Stimulated activated CD8-positive, alpha-beta memory T cell treated with anti-CD3 and anti-CD28 coated beads, Interleukin-15, amount 100 ng/mL, for 1 hour (primary cell): ENCODE results near the gene UGT1A9.
"Not testable (repeated sequence)": the region's sequence is repeated elsewhere in the genome, so short reads cannot be mapped to it uniquely, and the experiment has no call there.

Source experiments
- DNase-seq: peaks from one replicate; pipeline ENCODE4 v3.0.0-alpha.2; 2020; ENCODE audit warnings: low read depth

Gene UGT1A9

DNA sequence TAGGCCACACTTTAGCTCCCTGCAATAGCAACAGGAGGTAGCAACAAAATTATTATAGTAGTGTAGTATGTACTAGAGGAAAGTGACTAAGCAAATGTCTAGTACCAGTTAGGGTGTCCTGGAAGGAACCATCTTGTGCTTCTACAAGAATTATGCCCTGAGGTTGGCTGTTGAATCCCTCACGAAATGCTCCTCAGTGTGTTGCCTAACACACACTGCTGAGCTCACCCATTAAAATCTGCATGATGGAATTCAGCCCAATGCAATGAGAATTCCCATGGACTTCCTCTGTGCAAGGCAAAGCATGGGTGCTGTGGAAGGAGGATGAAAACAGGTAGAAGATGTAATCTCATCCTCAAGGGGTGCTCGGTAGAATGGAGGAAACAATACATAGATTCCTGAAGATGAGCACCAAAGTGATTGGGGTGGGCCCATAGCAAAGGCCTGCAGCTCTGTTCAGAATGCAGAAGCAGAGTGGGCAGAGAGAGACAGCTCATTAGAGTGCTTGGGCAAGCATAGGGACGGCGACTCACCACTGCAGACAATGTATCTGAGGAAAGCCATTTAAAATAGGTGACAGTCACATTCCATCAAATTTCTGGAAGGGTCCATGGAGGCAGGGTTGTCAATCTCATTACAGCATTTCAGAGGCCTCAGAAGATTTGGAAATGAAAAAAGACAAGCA, 8.8 kb downstream of the UGT1A9 start:
- DNase-seq: no peak

- DNase-seq: no peak
Observed at GRCh38 chr2:233681521-233682099, 9.9 kb downstream of the UGT1A9 start, which contains the start of gene UGT1A7. TSS of gene UGT1A7 (plus strand) at chr2:233681901. CDS start at chr2:233681938, 37 bp downstream.

GRCh38 chr2:233684640-233685039, 12.9 kb downstream of the UGT1A9 start:
- DNase-seq: no peak

DNA sequence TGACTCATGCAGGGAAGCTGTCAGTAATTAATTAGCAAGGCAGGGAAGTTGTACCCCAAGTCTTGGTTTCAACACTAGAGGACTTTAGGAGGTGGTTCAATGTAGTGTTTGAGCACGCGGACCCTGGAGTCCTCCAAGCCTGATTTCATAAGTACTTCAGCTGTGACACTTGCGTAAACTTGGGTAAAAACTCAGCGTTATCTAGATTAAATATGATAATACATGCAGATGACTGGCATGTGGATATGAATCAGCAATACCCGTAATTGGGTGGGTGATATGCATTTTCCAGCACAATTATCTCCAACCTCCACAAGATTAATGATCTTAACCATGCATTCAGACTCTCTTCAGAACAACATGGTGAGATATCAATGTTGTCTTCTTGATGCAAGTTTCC, 15.2 kb downstream of the UGT1A9 start:
- DNase-seq: no peak

DNA sequence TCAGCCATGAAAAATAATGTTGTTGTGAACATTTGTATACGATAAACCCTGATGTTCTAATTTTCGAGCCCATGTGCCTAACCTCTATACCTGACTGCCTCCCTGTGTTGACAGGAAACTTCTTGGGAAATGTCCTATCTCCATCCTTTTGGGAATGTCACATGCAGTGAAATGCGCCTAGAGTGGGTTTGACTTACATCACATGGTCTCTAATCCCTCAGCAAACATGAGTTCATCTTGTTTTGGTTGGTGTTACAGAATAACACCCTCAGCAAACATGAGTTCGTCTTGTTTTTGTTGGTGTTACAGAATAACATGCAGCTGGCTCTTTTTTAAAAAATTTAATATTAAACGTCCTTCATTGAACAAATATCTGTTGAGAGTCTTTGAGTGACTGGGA, 16.6 kb downstream of the UGT1A9 start:
- no peak for DNase-seq

GRCh38 chr2:233689031-233689430, 17.3 kb downstream of the UGT1A9 start:
- no peak for DNase-seq

DNA sequence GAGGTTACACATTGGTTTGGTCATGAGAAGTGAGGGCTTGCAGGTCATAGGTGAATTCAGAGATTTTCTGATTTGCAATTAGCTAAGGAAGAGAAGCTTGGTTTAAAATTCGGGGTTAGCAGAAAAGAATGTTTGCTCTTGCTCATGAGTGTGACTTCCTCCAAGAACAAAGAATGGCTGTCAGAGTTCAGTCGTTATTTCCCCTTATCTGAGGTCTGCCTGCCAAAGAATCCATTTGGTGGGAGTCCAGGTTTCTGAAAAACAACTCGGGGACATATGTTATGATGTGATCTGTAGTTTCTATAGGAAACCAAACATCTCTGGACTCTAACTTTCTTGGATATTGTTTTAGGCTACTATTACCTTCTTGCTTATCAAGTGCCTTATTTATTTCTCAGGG, 17.8 kb downstream of the UGT1A9 start:
- DNase-seq: no peak

DNA sequence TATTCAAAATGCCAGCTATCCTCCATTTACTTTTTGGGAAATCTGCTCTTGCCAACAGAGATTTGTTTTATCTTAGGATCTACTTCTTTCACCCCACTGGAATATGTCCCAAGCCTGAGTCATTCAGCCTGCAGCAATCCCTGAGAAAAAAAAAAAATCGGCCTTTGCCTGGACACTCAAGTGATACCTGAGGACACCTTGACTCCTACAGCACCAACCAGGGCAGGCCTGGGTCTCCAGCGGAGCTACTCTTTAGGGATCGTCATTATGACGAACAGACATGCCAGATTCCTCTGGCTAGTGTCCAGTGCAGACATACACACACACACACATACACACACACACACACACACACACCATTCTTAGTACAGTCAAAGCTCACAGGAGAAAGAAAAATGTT, 18.7 kb downstream of the UGT1A9 start:
- no peak for DNase-seq

GRCh38 chr2:233691443-233692433, 20.0 kb downstream of the UGT1A9 start:
- no peak for DNase-seq

- DNase-seq: no peak
Observed at GRCh38 chr2:233692648-233693047, 20.9 kb downstream of the UGT1A9 start, which contains the start of gene UGT1A6. TSS of gene UGT1A6 (plus strand) at chr2:233692890. CDS start at chr2:233693005, 115 bp downstream.

- DNase-seq: no peak
Observed at GRCh38 chr2:233693963-233694362, 22.3 kb downstream of the UGT1A9 start.

DNA sequence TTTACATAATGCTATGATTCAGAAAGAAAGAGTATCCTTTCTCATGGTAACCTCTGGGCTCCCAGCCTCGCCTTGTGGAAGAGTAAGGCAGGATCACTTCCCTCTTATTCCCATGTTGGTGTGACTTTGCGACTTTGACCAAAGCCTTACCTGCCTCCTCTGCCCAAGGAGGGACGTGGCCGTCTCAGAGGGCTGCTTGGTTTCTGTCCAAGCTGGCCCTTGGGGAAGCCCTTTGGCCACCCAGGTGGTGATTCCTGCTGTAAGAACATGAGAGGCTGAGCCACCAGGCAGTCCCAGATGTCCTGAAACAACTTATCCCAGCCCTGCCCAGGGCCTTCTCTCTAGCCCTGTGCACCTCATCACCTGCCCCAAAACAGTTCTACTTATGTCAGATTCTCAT, 27.0 kb downstream of the UGT1A9 start:
- no peak for DNase-seq

GRCh38 chr2:233699424-233700027, 27.8 kb downstream of the UGT1A9 start:
- no peak for DNase-seq

- DNase-seq: no peak
Observed at GRCh38 chr2:233700028-233700635, 28.4 kb downstream of the UGT1A9 start.

- not testable (repeated sequence) for DNase-seq
Observed at GRCh38 chr2:233700842-233701241, 29.1 kb downstream of the UGT1A9 start.

GRCh38 chr2:233702238-233702637, 30.5 kb downstream of the UGT1A9 start:
- no peak for DNase-seq

DNA sequence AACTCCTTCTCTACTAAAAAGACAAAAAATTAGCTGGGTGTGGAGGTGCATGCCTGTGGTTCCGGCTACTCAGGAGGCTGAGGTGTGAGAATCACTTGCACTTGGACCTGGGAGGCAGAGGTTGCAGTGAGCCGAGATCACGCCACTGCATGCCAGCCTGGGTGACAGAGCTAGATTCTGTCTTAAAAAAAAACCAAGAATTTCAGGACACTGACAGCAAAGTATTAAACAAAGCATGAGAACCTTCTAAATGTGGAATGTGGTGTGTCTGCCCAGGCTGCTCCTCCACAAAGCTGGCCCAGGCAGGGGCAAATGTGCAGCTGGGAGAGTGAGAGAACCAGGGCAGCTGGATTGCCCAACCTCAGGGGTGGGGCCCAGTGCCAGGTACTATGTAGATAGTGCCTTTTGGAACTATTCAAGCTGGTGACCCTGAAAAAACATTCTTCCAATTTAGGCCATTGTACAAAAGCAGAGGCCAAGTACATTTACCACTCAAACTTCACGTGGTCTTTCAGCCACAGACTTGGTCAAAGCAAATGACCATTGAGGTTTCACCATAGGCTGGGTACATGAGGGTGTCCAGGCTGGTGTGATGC, 34.3 kb downstream of the UGT1A9 start:
- no peak for DNase-seq

DNA sequence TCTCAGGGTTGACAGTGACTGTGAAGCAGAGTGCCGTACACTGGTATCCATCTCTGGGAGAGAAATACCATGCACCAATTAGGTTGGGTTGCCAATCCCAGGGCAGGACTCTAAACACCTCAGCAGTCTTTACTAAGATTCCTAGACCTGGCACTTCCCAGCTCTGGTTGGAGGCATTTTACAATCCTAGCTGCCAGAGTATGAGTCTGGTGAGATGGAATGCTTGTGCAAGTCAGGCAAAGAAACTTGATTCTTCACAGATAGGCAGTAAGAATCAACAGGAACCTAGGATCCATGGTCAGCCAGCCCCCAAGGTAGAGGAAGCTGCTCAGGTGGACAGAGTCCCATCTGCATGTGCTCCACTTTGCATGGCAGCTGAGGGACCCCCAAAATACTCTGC, 35.0 kb downstream of the UGT1A9 start:
- no peak for DNase-seq

DNA sequence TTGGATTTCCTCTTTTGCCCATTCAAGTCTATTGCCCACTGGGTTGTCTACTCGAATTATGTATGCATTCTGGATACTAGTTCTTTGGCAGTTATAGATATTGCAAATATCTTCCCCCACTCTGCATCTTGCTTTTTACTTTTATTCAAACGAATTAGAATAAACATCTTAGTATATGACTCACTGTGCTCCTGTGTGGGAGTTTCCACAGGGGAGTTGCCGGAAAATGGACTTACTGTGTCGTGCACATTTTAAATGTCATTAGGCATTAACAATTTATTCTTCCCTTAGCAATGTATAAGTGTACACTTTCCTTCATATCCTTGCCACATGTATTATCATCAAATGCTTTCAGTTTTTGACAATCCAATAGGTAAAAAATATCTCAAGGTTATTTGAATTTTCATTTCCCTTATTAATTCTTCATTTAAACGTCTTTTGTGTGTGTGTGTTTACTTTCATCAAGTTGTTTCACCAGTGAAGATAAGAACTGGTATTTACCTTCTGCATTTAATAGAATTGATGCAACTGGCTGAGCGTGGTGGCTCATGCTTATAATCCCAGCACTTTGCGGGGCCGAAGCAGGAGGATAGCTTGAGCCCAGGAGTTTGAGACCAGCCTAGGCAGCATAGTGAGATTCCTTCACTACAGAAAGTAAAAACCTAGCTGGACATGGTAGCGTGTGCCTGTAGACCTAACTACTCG, 36.4 kb downstream of the UGT1A9 start:
- no peak for DNase-seq

DNA sequence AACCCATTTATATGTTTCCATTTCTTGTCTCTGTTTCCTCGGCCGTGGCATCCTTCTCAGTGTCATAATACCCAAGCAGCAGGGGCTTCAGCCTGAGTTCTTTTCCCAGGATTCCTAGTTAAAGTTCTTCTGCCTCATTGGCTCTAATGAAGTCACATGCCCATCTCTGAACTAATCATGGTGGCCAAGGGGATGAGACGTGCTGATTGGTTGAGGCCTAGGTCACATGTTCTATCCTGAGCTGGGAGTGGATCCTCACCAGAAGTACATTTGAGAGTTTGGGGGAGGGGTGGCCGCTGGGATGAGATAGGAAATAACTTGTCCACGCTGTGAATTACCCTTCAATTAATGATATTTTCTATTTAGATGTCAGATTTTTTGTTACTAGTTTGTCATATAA, 37.2 kb downstream of the UGT1A9 start:
- no peak for DNase-seq
